NCI-H748 treated with DMSO at 0.1 percent for 48 hours (cell line): Measurements from ENCODE around the gene ECEL1.

Source experiments
- DNase-seq: peaks from one replicate; lab custom pipeline; 2025; lab: John Stamatoyannopoulos, UW

The ECEL1 gene

GRCh38 chr2:232483923-232484627 is 3.6 kb downstream of the ECEL1 start:
- no peak for DNase-seq

DNA sequence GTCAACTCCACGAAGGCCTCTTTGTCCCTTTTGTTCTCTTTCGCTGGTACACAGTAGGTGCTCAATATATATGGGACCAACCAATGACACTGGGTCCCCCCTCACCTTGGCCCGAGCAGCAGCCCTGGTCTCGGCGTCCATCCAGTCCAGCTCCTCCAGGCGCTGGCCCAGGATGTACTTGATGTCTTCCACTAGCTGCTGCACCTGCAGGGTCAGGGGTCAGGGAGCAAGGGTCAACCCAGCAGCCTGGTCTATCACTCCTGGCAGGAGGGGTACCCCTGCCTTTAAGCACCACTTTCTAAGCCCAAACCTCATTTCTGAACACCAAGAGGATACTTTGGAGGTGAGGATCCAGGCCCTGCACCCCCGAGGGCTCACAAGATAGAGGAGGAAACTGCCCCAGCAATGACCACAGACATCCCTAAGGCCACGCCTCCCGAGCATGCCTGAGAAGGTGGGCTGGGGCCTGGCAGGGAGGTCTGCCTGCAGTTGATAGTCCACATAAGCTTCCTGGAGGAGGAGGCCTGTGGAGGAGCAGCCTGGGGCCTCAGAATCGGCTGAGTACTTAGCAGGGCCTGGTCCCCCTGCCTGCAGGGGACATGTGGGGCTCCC is 4.2 kb downstream of the ECEL1 start:
- no peak for DNase-seq

DNA sequence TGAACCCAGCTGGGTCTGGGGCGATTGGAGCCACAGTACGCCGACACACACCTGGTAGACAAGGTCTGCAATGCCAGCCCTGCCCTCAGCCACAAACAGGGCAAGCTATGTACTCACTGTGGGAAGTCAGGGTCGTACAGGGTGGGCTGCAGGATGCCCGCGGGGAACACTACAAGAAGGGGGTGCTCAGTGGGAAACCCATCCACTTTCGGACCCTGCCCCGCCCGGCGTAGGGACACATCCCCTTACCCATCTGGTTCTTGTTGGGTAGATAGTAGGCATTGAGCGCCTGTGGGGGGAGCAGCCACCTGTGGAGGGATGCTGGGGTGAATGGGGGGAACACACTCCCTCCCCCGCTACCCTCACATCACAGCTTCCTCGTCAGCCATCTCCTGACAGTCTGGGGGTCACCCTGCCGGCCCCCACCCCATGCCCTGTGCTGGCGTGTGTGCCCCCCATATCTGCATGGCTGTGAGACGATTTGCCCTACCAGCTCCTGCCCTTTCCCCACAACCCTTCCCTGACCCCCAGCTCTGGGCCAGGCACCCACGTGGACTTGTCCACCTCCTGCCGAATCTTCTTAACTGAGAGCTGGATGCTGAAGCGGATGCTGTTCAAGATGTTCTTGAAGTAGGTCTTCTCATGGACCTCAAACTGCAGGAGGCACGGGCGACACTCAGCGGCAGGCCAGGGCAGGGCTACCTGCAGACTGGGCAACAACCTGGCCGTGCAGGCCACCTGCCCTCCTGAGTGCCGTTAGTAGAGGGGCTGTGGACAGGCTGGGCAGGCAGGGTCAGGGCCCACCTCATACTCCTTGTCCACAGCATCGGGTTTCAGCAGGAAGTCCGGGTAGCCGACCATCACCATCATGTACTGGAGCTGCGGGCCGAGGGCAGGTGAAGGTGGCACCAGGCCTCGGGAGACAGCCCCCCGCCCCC is 5.1 kb downstream of the ECEL1 start:
- DNase-seq: no peak

- DNase-seq: no peak
These were observed 6.1 kb downstream of the ECEL1 start for GRCh38 chr2:232481322-232482140.

DNA sequence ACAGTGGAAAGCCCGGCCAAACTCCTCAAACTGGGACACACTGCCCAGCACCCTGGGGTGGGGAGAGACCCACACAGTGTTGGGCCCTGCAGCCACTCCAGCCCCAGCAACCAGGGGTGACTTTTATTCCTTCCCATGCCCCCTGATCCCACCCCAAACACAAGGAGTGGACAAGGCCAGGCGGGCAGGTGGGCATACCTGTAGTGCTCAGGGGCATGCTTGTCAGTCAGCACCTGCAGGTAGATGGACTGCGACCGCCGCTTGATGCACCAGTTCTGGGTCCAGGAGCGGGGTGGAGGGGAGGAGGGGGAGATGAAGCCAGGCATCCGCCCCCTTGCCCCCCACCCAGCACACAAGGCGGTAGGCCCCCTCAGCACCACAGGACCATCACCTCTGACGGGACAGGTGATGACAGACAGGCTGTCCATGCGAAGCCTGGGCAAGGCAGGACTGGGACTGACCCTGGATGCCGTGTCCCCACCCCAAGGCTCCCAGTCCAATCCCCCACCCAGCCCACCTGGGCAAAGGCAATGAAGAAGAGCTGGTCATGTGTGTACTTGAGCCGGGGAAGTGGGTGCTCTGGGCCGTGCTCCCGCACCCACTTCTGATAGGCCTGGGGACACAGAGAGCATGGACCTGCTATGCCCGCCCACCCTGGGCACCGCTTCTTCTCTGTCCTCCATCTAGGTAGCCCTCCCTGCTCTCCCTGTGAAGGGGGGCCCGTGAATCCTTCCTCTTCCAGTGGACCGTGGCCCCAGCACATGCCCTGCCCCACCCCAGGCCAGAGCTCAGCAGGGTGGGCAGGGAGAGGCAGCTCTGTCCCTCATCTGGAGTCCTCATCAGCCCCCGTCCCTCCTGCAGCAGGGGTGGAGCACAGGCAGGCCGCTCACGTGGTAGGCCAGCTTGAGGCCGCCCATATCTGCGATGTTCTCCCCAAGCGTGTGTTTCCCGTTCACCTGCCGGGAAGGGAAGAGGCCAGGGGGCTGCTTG is 7.1 kb downstream of the ECEL1 start:
- no peak for DNase-seq

DNA sequence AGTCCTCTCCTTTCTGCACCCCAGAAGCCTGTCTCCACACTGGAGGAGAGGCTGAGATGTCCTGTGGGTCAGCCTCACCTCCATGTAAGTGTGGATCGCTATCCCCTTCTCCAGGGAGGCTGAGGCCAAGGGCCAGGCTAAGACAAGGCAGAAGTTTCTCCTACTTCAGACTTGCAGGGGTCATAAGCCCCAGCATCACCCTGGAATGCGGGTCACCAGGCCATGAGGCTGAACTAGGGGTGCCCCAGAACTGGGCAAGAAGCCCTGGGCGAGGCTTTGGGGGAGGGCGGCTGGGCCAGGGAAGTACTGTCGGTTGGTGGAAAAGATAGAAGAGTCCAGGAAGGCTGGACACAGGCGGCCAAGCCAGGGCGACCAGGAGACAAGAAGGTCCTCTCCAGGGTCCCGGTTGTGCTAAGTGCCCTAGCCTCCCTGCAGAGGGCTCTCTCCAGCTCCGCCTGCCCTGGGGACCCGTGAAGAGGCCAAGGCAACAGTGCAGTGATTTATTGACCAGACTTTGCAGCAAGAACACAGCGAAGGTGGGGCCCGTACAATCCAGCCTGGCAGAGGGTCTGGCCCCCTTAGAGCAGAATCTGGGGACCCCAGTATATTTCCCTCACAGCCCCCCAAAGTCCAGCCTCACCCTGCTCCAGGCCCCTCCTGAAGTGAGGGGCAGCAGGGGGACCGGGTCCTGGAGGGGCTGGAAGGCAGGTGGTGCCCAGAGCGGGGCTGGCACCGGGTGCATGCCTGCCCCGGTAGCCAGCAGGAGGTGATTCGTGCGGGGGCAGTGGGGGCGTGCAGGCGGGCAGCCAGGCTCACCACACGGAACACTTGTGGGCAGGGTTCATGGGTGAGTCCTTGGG is 8.1 kb downstream of the ECEL1 start:
- DNase-seq: no peak

- DNase-seq: no peak
These were observed 8.9 kb downstream of the ECEL1 start for GRCh38 chr2:232478571-232479340.

GRCh38 chr2:232477751-232478510 is 9.7 kb downstream of the ECEL1 start:
- DNase-seq: no peak

- no peak for DNase-seq
These were observed 10.8 kb downstream of the ECEL1 start for GRCh38 chr2:232476791-232477190.

GRCh38 chr2:232476045-232476444 is 11.6 kb downstream of the ECEL1 start:
- no peak for DNase-seq

GRCh38 chr2:232473467-232473890 is 14.2 kb downstream of the ECEL1 start:
- DNase-seq: peak; percentile 9

GRCh38 chr2:232466221-232466620 is 21.4 kb downstream of the ECEL1 start:
- DNase-seq: no peak

DNA sequence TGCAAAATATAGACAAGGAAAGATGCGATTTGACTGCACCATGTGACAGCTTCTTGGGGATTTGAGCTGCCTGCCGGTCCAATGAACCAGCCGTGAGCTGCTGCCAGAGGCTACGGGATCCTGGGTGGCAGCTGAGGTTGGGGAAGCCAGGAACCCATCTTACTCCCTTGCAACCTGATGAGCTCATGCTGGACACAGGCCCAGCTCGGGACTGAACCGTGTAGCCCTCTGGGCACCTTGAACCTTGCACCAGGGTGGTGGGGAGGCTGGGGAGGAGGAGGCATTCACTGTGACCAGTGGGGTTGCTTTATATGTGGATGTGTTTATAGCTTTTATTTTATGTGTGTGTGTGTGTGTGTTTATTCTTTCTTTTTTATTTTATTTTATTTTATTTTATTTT is 22.6 kb downstream of the ECEL1 start:
- DNase-seq: no peak

- DNase-seq: no peak
These were observed 23.1 kb downstream of the ECEL1 start for GRCh38 chr2:232464544-232464885.

GRCh38 chr2:232463701-232464543 is 23.7 kb downstream of the ECEL1 start:
- DNase-seq: no peak

DNA sequence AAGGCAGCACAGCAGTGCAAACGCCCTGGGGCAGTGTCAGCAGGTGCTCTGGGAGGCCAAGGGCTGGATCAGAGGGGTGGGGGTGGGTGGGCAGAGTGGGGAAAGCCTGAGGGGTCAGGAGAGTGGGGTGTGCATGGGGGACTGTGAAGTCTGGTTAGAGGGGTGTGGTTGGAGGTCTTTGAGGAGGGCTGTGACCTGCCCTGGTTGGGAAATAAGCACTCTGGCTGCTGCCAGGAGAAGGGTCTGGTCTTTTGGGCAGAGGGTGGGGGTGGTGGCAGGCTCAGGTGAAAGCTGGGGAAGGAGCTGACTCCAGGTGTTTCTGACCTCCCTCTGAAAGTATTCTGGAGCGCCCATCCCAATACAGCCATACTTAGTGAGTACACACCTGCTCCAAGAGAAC is 27.5 kb downstream of the ECEL1 start:
- DNase-seq: no peak

- no peak for DNase-seq
These were observed 28.1 kb downstream of the ECEL1 start for GRCh38 chr2:232459419-232460035.
